ENCODE results near the gene ZNF837.
"Not testable (repeated sequence)": the region's sequence is repeated elsewhere in the genome, so short reads cannot be mapped to it uniquely, and the experiment has no call there.

Gene ZNF837

GRCh38 chr19:58380662-58381459, at the start of gene ZNF837:
Gene ZNF837 (minus strand): TSS chr19:58381030. CDS start chr19:58369332, 11,698 bp downstream.
- peak; percentile 93 for DNase-seq (ENCODE audit: low spot score)

- no peak for DNase-seq (ENCODE audit: low spot score)
These were observed 48.9 kb upstream of the ZNF837 start for GRCh38 chr19:58429745-58430144.

- no peak for DNase-seq (ENCODE audit: low spot score)
These were observed 47.8 kb upstream of the ZNF837 start for GRCh38 chr19:58428617-58429016.

- no peak for DNase-seq (ENCODE audit: low spot score)
These were observed 36.2 kb upstream of the ZNF837 start for GRCh38 chr19:58417071-58417470.

- no peak for DNase-seq (ENCODE audit: low spot score)
These were observed 35.8 kb upstream of the ZNF837 start for GRCh38 chr19:58416604-58417003.

- DNase-seq (ENCODE audit: low spot score), result peak; percentile 30
These were observed 28.4 kb upstream of the ZNF837 start for GRCh38 chr19:58409010-58409790.

GRCh38 chr19:58408152-58409009, 27.6 kb upstream of the ZNF837 start, which contains the start of gene ZNF584:
Gene ZNF584 (plus strand): TSS chr19:58408649. CDS start chr19:58409148, 499 bp downstream.
- peak; percentile 98 for DNase-seq (ENCODE audit: low spot score)

GRCh38 chr19:58407658-58408151, 26.9 kb upstream of the ZNF837 start:
- no peak for DNase-seq (ENCODE audit: low spot score)

GRCh38 chr19:58406818-58407657, 26.2 kb upstream of the ZNF837 start:
- no peak for DNase-seq (ENCODE audit: low spot score)

GRCh38 chr19:58403920-58404478, 23.2 kb upstream of the ZNF837 start:
- not testable (repeated sequence) for DNase-seq (ENCODE audit: low spot score)

- no peak for DNase-seq (ENCODE audit: low spot score)
These were observed 21.1 kb upstream of the ZNF837 start for GRCh38 chr19:58401840-58402421.

GRCh38 chr19:58400916-58401839, 20.3 kb upstream of the ZNF837 start:
- peak; percentile 97 for DNase-seq (ENCODE audit: low spot score)

- DNase-seq (ENCODE audit: low spot score), result no peak
These were observed 19.6 kb upstream of the ZNF837 start for GRCh38 chr19:58400316-58400915.

- DNase-seq (ENCODE audit: low spot score), result no peak
These were observed 19.1 kb upstream of the ZNF837 start for GRCh38 chr19:58399903-58400302.

- DNase-seq (ENCODE audit: low spot score), result no peak
These were observed 17.7 kb upstream of the ZNF837 start for GRCh38 chr19:58398545-58398944.

GRCh38 chr19:58398087-58398486, 17.3 kb upstream of the ZNF837 start:
- no peak for DNase-seq (ENCODE audit: low spot score)

- DNase-seq (ENCODE audit: low spot score), result no peak
These were observed 16.8 kb upstream of the ZNF837 start for GRCh38 chr19:58397533-58398037.

Data from iPS-NIHi11 (cell line).